Stimulated activated naive CD8-positive, alpha-beta T cell treated with anti-CD3 and anti-CD28 coated beads, Interleukin-15, Interleukin-2, amounts not matched to agents 100 ng/mL and 50 ng/mL, for 24 hours (primary cell): ENCODE measurements around the gene ARSB.
A peak's percentile ranks its signal among the peaks of the same experiment; 100 is the strongest.

ENCODE experiments used
- H3K27ac Mint-ChIP-seq: one replicate; pipeline ENCODE4 v1.8.0; 2021; ENCODE audit warnings: mild to moderate bottlenecking, mixed read lengths
- H3K27me3 Mint-ChIP-seq: one replicate; pipeline ENCODE4 v1.8.0; 2021; ENCODE audit warnings: mixed read lengths
- H3K36me3 Mint-ChIP-seq: one replicate; pipeline ENCODE4 v1.8.0; 2021; ENCODE audit warnings: low read depth, mixed read lengths
- H3K4me1 Mint-ChIP-seq: one replicate; pipeline ENCODE4 v1.8.0; 2021; ENCODE audit warnings: low read depth, mixed read lengths
- H3K4me3 Mint-ChIP-seq: one replicate; pipeline ENCODE4 v1.8.0; 2021; ENCODE audit warnings: mild to moderate bottlenecking, mixed read lengths
- H3K9me3 Mint-ChIP-seq: one replicate; pipeline ENCODE4 v1.8.0; 2021; ENCODE audit warnings: mixed read lengths

Gene ARSB

GRCh38 chr5:78985116-78985724, at the start of gene ARSB:
ARSB (minus strand) TSS chr5:78985310; CDS start chr5:78985248, 62 bp downstream.
- Mint-ChIP-seq H3K27ac (peak within 1 kb of the TSS; percentile 97), H3K4me3 (peak within 1 kb of the TSS; percentile 93), H3K4me1 (peaks cover 50% of the 10 kb centered on the region), H3K9me3 (no peaks in the 10 kb centered on the region), H3K36me3 (no peaks in the 10 kb centered on the region), H3K27me3 (no peaks in the 10 kb centered on the region)

GRCh38 chr5:79032782-79033181, 47.7 kb upstream of the ARSB start:
- Mint-ChIP-seq H3K36me3 (no peaks in the 10 kb centered on the region), H3K9me3 (no peaks in the 10 kb centered on the region), H3K27me3 (peaks cover 3% of the 10 kb centered on the region), H3K4me1 (no peaks in the 10 kb centered on the region), H3K27ac (no peak overlapping the region), H3K4me3 (no peak overlapping the region)

DNA sequence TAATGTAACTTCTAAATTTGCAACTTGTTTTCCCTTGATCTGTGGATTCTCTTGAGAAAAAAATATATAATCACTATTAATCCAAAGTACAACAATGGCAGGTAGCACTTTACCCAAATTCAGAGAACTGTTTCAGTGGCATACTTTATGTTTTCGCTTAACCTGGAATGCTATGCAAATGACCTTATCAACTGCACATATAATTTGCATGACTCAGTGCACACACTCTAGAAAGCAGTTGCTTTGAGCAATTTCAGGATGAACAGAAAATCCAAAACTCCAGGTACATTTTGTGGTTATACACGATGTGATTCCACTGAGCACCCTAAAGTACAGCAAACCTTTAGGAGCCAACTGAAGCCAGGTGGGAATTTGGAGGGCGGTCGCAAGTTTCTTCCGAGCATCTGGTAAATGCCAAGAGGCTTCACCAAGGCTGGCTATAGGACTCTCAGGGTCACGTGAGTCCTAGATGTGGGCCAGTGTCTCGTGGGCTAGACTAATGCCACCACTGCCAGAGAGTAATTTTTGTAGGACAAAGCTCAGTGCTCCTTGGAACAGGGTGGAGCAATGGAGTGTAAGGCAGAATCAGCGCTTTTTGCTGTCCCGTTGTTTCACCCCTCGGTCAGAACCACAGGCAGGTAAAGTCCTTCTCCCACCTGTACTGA, 47.1 kb upstream of the ARSB start:
- Mint-ChIP-seq H3K27ac (no peak overlapping the region), H3K4me1 (no peaks in the 10 kb centered on the region), H3K9me3 (no peaks in the 10 kb centered on the region), H3K4me3 (no peak overlapping the region), H3K36me3 (no peaks in the 10 kb centered on the region), H3K27me3 (peaks cover 3% of the 10 kb centered on the region)

DNA sequence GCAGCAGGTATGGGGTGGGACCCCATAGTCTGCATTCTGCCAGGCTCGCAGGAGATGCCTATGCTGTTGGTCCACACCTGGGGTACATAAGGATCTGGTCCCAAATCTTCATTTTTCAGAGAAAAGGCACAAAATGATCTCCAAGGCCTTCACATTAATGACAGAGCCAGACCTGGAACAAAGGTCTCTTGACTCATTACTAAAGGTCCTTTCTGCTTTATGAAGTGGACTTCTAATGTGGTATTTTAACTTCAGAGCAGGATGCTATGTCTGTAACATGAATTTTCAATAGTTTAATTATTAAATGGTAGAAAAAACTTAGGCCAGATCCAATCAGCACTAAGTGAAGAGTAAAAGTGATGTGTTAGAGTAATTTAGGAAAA, 46.4 kb upstream of the ARSB start:
- no peak overlapping the region for H3K4me3 Mint-ChIP-seq
- peaks cover 7% of the 10 kb centered on the region for H3K27me3 Mint-ChIP-seq
- H3K27ac Mint-ChIP-seq: no peak overlapping the region
- no peaks in the 10 kb centered on the region for H3K4me1 Mint-ChIP-seq
- H3K36me3 Mint-ChIP-seq: no peaks in the 10 kb centered on the region
- H3K9me3 Mint-ChIP-seq: no peaks in the 10 kb centered on the region

DNA sequence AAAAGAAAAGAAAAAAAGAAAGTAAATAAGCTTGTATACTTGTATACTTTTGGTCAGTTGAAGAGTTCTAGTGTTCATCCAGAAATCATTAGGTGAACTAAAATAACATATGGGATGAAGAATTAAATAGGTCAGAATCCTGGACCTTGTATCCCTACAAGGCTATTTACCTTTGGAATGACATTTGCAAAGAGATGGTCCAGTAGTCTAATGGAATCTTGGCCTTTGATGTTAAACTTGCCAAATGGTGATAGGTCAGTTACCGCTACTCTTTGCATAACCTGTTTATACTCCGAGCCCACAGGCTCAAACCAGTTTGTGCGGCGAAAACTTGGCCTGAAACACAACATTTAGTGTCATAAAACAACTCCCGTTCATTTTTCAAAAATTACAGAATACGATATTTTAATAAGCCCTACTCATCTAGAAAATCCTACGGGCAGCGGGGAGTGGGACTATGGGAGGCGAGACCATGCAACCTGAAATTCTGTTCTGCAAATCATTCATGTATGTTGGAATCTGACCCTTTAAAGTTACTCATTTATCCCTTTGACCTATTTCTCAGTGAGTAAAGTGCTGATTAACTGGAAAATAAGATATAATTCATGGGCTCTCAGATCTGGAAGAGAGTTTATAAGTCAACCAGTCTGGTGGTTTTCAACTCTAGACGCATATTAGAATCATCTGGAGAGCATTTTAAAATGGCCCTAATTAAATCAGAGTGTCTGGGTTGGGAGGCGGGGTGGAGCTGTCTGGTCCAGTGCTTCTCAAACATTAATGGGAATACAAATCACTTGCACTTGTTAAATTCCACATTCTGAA, 45.8 kb upstream of the ARSB start:
- Mint-ChIP-seq H3K27me3 (peaks cover 11% of the 10 kb centered on the region), H3K4me1 (no peaks in the 10 kb centered on the region), H3K36me3 (no peaks in the 10 kb centered on the region), H3K27ac (no peak overlapping the region), H3K4me3 (no peak overlapping the region), H3K9me3 (no peaks in the 10 kb centered on the region)

GRCh38 chr5:79025054-79025472, 40.0 kb upstream of the ARSB start:
- H3K4me1 Mint-ChIP-seq: peaks cover 9% of the 10 kb centered on the region
- no peak overlapping the region for H3K27ac Mint-ChIP-seq
- H3K9me3 Mint-ChIP-seq: no peaks in the 10 kb centered on the region
- no peaks in the 10 kb centered on the region for H3K36me3 Mint-ChIP-seq
- peak overlapping the region; percentile 43 for H3K4me3 Mint-ChIP-seq
- H3K27me3 Mint-ChIP-seq: peaks cover 66% of the 10 kb centered on the region

- Mint-ChIP-seq H3K27me3 (peaks cover 75% of the 10 kb centered on the region), H3K36me3 (no peaks in the 10 kb centered on the region), H3K9me3 (no peaks in the 10 kb centered on the region), H3K4me3 (no peak overlapping the region), H3K4me1 (peaks cover 9% of the 10 kb centered on the region), H3K27ac (no peak overlapping the region)
These were observed 38.8 kb upstream of the ARSB start for GRCh38 chr5:79023947-79024346.

- H3K4me3 Mint-ChIP-seq: no peak overlapping the region
- H3K36me3 Mint-ChIP-seq: no peaks in the 10 kb centered on the region
- H3K27me3 Mint-ChIP-seq: peaks cover 75% of the 10 kb centered on the region
- H3K4me1 Mint-ChIP-seq: peaks cover 9% of the 10 kb centered on the region
- no peak overlapping the region for H3K27ac Mint-ChIP-seq
- no peaks in the 10 kb centered on the region for H3K9me3 Mint-ChIP-seq
These were observed 38.2 kb upstream of the ARSB start for GRCh38 chr5:79023348-79023747.

- Mint-ChIP-seq H3K4me1 (peaks cover 9% of the 10 kb centered on the region), H3K36me3 (no peaks in the 10 kb centered on the region), H3K27ac (no peak overlapping the region), H3K27me3 (peaks cover 78% of the 10 kb centered on the region), H3K4me3 (no peak overlapping the region), H3K9me3 (no peaks in the 10 kb centered on the region)
These were observed 37.7 kb upstream of the ARSB start for GRCh38 chr5:79022771-79023170.

GRCh38 chr5:79021753-79022152, 36.6 kb upstream of the ARSB start:
- Mint-ChIP-seq H3K36me3 (no peaks in the 10 kb centered on the region), H3K27ac (no peak overlapping the region), H3K9me3 (no peaks in the 10 kb centered on the region), H3K4me1 (peaks cover 9% of the 10 kb centered on the region), H3K4me3 (no peak overlapping the region), H3K27me3 (peaks cover 86% of the 10 kb centered on the region)

DNA sequence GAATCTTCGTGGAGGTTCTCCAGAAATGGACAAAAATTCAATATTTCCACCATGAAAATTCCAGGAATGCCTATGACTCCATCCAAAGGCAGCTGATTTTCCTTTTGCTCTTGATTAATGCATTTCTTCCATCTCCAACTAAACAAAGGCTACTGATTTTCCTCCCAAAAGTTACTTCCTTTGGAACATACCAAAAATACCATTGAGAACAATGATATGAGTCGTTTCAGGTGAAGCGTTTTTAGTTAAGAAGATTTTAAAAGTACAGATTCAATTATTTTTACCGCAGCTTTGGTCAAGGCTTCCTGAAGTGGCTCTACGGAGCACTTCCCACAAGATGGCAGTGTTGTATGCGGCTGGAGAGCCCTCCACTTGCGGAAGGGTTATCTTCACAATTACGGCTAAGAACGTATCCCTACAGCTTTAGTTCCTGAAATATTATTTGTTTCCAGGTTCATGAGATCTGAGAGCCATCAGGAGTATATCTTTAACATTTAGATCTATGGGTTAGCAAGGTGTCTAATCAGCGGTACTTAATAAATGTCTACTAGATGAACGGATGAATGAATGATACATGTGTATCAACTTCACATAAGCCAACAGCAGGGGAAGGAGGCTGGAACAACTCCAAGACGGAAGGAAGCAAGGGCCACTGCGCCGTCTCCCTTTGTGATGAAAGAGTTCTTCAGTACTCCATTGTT, 35.9 kb upstream of the ARSB start:
- H3K36me3 Mint-ChIP-seq: no peaks in the 10 kb centered on the region
- peaks cover 9% of the 10 kb centered on the region for H3K4me1 Mint-ChIP-seq
- no peak overlapping the region for H3K4me3 Mint-ChIP-seq
- no peaks in the 10 kb centered on the region for H3K9me3 Mint-ChIP-seq
- H3K27me3 Mint-ChIP-seq: peaks cover 87% of the 10 kb centered on the region
- H3K27ac Mint-ChIP-seq: no peak overlapping the region

DNA sequence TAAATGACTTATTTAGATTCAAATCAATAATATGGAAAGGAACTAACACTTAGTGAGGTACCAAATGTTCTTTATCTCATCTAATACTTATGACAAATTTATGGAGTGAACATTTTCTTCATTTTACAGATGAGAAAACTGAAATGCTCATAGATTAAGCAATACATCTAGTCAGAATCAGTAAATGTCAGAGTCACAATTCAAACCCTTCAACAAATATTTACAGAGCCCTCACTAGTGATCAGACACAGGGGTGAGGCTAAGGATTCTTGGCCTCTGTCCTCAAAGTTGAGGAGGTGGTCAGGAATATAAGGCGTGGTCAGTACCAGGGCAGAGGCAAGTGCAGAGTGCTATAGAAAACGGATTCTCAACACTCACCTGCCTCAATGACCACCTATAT, 29.5 kb upstream of the ARSB start:
- Mint-ChIP-seq H3K27me3 (peaks cover 44% of the 10 kb centered on the region), H3K4me1 (no peaks in the 10 kb centered on the region), H3K27ac (no peak overlapping the region), H3K36me3 (peaks cover 7% of the 10 kb centered on the region), H3K4me3 (no peak overlapping the region), H3K9me3 (peaks cover 10% of the 10 kb centered on the region)

- Mint-ChIP-seq H3K4me1 (no peaks in the 10 kb centered on the region), H3K4me3 (no peak overlapping the region), H3K9me3 (peaks cover 10% of the 10 kb centered on the region), H3K27ac (no peak overlapping the region), H3K27me3 (peaks cover 25% of the 10 kb centered on the region), H3K36me3 (peaks cover 7% of the 10 kb centered on the region)
These were observed 26.8 kb upstream of the ARSB start for GRCh38 chr5:79011869-79012268.

GRCh38 chr5:79011219-79011836, 26.2 kb upstream of the ARSB start:
- Mint-ChIP-seq H3K27ac (no peak overlapping the region), H3K4me3 (no peak overlapping the region), H3K36me3 (peaks cover 7% of the 10 kb centered on the region), H3K4me1 (no peaks in the 10 kb centered on the region), H3K9me3 (peaks cover 10% of the 10 kb centered on the region), H3K27me3 (peaks cover 22% of the 10 kb centered on the region)
